Endothelial cell of umbilical vein (primary cell): ENCODE data around the gene AZGP1. TPM values are rescaled to one million over a fixed set of nuclear protein-coding genes. Genes with fewer than 3 reads are reported as not detected.

ENCODE experiments used
- BruUV-seq: library from RNA; stranded (reverse); fragments of 400-500 nt; replicated peaks from 2 replicates; lab custom pipeline; 2021; lab: Mats Ljungman, UMichigan
- CTCF ChIA-PET: fragments of 300-600, 350-600 bp; sonication (Branson Sonifier 250); formaldehyde crosslinking; loops from one replicate; lab custom pipeline; 2021; ENCODE audit warnings: antibody characterized with exemption, inconsistent platforms; lab: Charles Lee
- POLR2A ChIA-PET: fragments of 300-600, 350-600 bp; sonication (Branson Sonifier 250); formaldehyde crosslinking; loops from one replicate; lab custom pipeline; 2021; ENCODE audit warnings: antibody characterized with exemption, inconsistent platforms; lab: Charles Lee
- DNase-seq: peaks from one replicate; pipeline ENCODE4 v3.0.0-alpha.2; 2011; ENCODE audit warnings: low read depth, low spot score
- FAIRE-seq: peaks from 2 replicates; lab custom pipeline; 2011; peaks lifted over from hg19 to GRCh38; lab: Jason Lieb, UNC
- H2AFZ ChIP-seq: 2 replicates; pipeline ENCODE4 v1.6.0; 2012; ENCODE audit warnings: low read depth, low read length, control low read depth, inconsistent platforms
- H3K27ac ChIP-seq: 2 replicates; pipeline ENCODE4 v1.5.1; 2011; ENCODE audit warnings: low read depth, mild to moderate bottlenecking, control low read depth, low read length, moderate library complexity; ENCODE audit not compliant: insufficient read depth
- H3K27me3 ChIP-seq, 2 experiments: 2 replicates each; pipeline versions ENCODE4 v1.6.0 to v1.6.1; 2011; ENCODE audit warnings: low read length in 2 of 2, mixed read lengths in 1 of 2; ENCODE audit not compliant: control insufficient read depth in 2 of 2, insufficient read depth in 2 of 2
- H3K36me3 ChIP-seq, 2 experiments: 2 replicates in 1 of 2; 3 replicates in 1 of 2; pipeline ENCODE4 v1.5.1; 2011; ENCODE audit warnings: low read length in 2 of 2, mild to moderate bottlenecking in 1 of 2, moderate library complexity in 1 of 2; ENCODE audit not compliant: control insufficient read depth in 2 of 2, insufficient read depth in 2 of 2; ENCODE audit errors: extremely low read depth in 1 of 2
- H3K4me1 ChIP-seq: 3 replicates; pipeline ENCODE4 v1.5.1; 2011; ENCODE audit warnings: mild to moderate bottlenecking, low read length; ENCODE audit not compliant: control insufficient read depth, insufficient read depth; ENCODE audit errors: extremely low read depth
- H3K4me2 ChIP-seq: 2 replicates; pipeline ENCODE4 v1.6.1; 2011; ENCODE audit warnings: low read length, control low read depth, mixed read lengths; ENCODE audit not compliant: insufficient read depth
- H3K4me3 ChIP-seq, 3 experiments: fragments of 200-600 bp in 1 of 3; sonication (generic), shearing (Covaris generic) in 1 of 3; replicated peaks in 1 of 3; 2 replicates each; pipeline ENCODE4 v1.5.1; 2011 to 2016; ENCODE audit warnings: control low read depth in 3 of 3, low read length in 3 of 3, mild to moderate bottlenecking in 2 of 3, inconsistent platforms in 1 of 3, low read depth in 1 of 3, moderate library complexity in 1 of 3; ENCODE audit not compliant: insufficient read depth in 1 of 3
- H3K79me2 ChIP-seq: 2 replicates; pipeline ENCODE4 v1.6.0; 2012; ENCODE audit warnings: low read length, inconsistent platforms; ENCODE audit not compliant: control insufficient read depth, insufficient read depth
- H3K9ac ChIP-seq: replicated peaks from 2 replicates; pipeline ENCODE3; 2011; ENCODE audit warnings: low read length, control low read depth; ENCODE audit not compliant: insufficient read depth; ENCODE audit errors: extremely low read depth
- H3K9me1 ChIP-seq: replicated peaks from 3 replicates; pipeline ENCODE4 v1.6.0; 2011; ENCODE audit warnings: mild to moderate bottlenecking, low read length; ENCODE audit not compliant: control insufficient read depth, insufficient read depth; ENCODE audit errors: extremely low read depth
- H3K9me3 ChIP-seq: replicated peaks from 2 replicates; pipeline ENCODE4 v1.5.1; 2012; ENCODE audit warnings: low read length, inconsistent platforms; ENCODE audit not compliant: control insufficient read depth, insufficient read depth
- H4K20me1 ChIP-seq: replicated peaks from 2 replicates; pipeline ENCODE3; 2011; ENCODE audit warnings: mild to moderate bottlenecking, low read length; ENCODE audit not compliant: control insufficient read depth, insufficient read depth; ENCODE audit errors: extremely low read depth
- EZH2 ChIP-seq: IDR thresholded peaks from 2 replicates; pipeline ENCODE4 v1.6.1; 2012; ENCODE audit warnings: borderline replicate concordance, low read depth, mild to moderate bottlenecking, moderate library complexity, low read length, inconsistent platforms; ENCODE audit not compliant: severe bottlenecking
- FOS ChIP-seq: IDR thresholded peaks from 2 replicates; pipeline ENCODE4 v1.6.1; 2011; ENCODE audit warnings: mild to moderate bottlenecking, low read length, moderate library complexity, borderline replicate concordance; ENCODE audit not compliant: insufficient read depth
- GATA2 ChIP-seq: IDR thresholded peaks from 2 replicates; pipeline ENCODE4 v1.7.0; 2011; ENCODE audit warnings: low read depth, mild to moderate bottlenecking, moderate library complexity, mixed read lengths, low read length; ENCODE audit not compliant: insufficient read length, insufficient read depth
- JUN ChIP-seq: IDR thresholded peaks from 2 replicates; pipeline ENCODE4 v1.6.1; 2011; ENCODE audit warnings: borderline replicate concordance, low read depth; ENCODE audit not compliant: insufficient read length, insufficient read depth
- MYC ChIP-seq: IDR thresholded peaks from one replicate; pipeline ENCODE4 v1.6.1; 2011; ENCODE audit warnings: mild to moderate bottlenecking, low read depth, low read length
- POLR2A ChIP-seq: IDR thresholded peaks from 2 replicates; pipeline ENCODE4 v1.6.1; 2012; ENCODE audit warnings: low read depth, mild to moderate bottlenecking, control low read depth, low read length
- POLR2AphosphoS5 ChIP-seq: IDR thresholded peaks from 2 replicates; pipeline ENCODE4 v1.6.1; 2012; ENCODE audit warnings: low read depth, mild to moderate bottlenecking, control low read depth, low read length, moderate library complexity; ENCODE audit not compliant: insufficient read depth
- dilution Hi-C: fragments of 300-500 bp; cut with MboI; formaldehyde crosslinking; loops from one replicate; pipeline ENCODE4 v1.15.0; 2019; ENCODE audit warnings: low sequenced_read_pairs; ENCODE audit not compliant: extremely low pct_ligation_motif_present
- intact Hi-C: fragments of 100-400 bp; cut with micrococcal nuclease; formaldehyde crosslinking; loops from one replicate; pipeline ENCODE4 v1.10.0; 2022
- polyA plus RNA-seq, 4 experiments: library from polyadenylated mRNA; depleted of rRNA in 3 of 4; stranded (reverse) in 3 of 4; unstranded in 1 of 4; fragments of >200 nt; gene quantifications; 2 replicates each; pipeline versions ENCODE4 v1.2.1 to v1.2.3, GENCODE V29; 2011 to 2012; ENCODE audit warnings: missing spikeins in 1 of 4
- total RNA-seq: library from RNA; stranded (reverse); gene quantifications from 2 replicates; pipeline ENCODE4 v1.2.3, GENCODE V29; 2021
- TF ChIP-seq, protein P1 (sequence below), 2 donors: IDR thresholded peaks; 1 replicate in 1 of 2; 2 replicates in 1 of 2; pipeline ENCODE4 v1.5.1; 2011; ENCODE audit warnings: low read length in 2 of 2, mild to moderate bottlenecking in 2 of 2, moderate library complexity in 2 of 2, control low read depth in 1 of 2, inconsistent platforms in 1 of 2, low read depth in 1 of 2; ENCODE audit not compliant: insufficient read depth in 1 of 2; ENCODE audit errors: extremely low read depth in 1 of 2
- TF ChIP-seq, protein P2 (sequence below): IDR thresholded peaks from 2 replicates; pipeline ENCODE4 v1.6.1; 2011; ENCODE audit not compliant: insufficient read depth, insufficient read length

The AZGP1 gene
- total and polyA plus RNA-seq, 2 donors (not counting 3 experiments of a cell fraction or from before 2014, with no cell fraction given) = not detected

DNA sequence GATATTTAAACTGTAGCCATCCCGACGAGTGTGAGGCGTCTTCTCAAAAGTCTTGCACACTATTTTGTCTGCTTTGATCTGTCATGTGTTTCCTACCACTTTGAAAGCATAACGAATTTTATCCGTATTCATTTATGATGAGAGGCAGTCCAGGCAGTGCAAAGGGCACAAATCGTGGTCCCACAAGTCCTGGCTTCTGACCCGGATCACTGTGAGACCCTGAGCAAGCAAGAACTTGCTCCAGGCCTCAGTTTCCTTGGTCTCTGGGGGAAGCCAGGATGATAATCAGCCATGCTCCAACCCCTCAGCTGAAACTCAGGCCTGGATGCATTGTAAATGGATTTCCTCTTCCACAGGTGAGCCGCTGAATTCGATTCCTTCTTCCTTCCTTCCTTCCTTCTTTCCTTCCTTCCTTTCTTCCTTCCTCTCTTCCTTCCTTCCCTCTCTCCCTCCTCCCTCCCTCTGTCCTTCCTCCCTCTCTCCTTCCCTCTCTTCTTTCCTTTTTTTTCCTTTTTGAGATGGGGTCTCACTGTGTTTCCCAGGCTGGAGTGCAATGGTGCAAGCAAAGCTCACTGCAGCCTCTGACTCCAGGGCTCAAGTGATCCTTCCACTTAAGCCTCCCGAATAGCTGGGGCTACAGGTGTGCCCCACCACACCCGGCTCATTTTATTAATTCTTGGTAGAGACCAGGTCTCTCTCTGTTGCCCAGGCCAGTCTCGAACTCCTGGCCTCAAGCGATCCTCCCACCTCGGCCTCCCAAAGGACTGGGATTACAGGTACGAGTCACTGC, 21.1 kb upstream of the AZGP1 start:
- H3K4me3 ChIP-seq = peak overlapping the region in 2 of 3 experiments; percentile 47 to 53
- POLR2A ChIA-PET = interaction anchor here (0.6 to 1.0 kb wide), 3 partner anchors 14 to 86 kb away, joined by 3 to 4 read pairs (median 4); no protein-coding TSS in a partner anchor
- H3K36me3 ChIP-seq = no peaks in the 10 kb centered on the region
- peak overlapping the region; percentile 91 for H2AFZ ChIP-seq
- no peaks in the 10 kb centered on the region for H4K20me1 ChIP-seq
- H3K9me3 ChIP-seq = no peaks in the 10 kb centered on the region
- peak overlapping the region; percentile 65 for H3K9ac ChIP-seq
- no peaks in the 10 kb centered on the region for H3K79me2 ChIP-seq
- intact Hi-C loops = loop anchor here (1.0 kb wide), 1 partner anchor 18 kb away; the partner anchor contains the start of gene ZKSCAN1
- no peak for TF ChIP-seq FOS
- TF ChIP-seq, protein P1, sequence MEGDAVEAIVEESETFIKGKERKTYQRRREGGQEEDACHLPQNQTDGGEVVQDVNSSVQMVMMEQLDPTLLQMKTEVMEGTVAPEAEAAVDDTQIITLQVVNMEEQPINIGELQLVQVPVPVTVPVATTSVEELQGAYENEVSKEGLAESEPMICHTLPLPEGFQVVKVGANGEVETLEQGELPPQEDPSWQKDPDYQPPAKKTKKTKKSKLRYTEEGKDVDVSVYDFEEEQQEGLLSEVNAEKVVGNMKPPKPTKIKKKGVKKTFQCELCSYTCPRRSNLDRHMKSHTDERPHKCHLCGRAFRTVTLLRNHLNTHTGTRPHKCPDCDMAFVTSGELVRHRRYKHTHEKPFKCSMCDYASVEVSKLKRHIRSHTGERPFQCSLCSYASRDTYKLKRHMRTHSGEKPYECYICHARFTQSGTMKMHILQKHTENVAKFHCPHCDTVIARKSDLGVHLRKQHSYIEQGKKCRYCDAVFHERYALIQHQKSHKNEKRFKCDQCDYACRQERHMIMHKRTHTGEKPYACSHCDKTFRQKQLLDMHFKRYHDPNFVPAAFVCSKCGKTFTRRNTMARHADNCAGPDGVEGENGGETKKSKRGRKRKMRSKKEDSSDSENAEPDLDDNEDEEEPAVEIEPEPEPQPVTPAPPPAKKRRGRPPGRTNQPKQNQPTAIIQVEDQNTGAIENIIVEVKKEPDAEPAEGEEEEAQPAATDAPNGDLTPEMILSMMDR (IDR thresholded peaks at IDR 0.05; ENCODE audit: extremely low read depth in 1 of 2, insufficient read depth in 1 of 2, low read depth in 1 of 2, low read length in 2 of 2) = no peak
- no peak for TF ChIP-seq MYC
- no peak for TF ChIP-seq GATA2
- TF ChIP-seq JUN = no peak
- TF ChIP-seq POLR2AphosphoS5 = no peak
- no peak for TF ChIP-seq POLR2A
- TF ChIP-seq, protein P2, sequence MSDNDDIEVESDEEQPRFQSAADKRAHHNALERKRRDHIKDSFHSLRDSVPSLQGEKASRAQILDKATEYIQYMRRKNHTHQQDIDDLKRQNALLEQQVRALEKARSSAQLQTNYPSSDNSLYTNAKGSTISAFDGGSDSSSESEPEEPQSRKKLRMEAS = no peak
- no peak for TF ChIP-seq EZH2
- H3K27me3 ChIP-seq = no peaks in the 10 kb centered on the region
- no peaks in the 10 kb centered on the region for H3K9me1 ChIP-seq
- CTCF ChIA-PET = interaction anchor here (1.0 to 9.6 kb wide), 5 partner anchors 7 to 77 kb away, joined by 3 to 158 read pairs (median 3); partner anchors contain the start of genes TRIM4 and ZSCAN21
- no peaks in the 10 kb centered on the region for H3K4me1 ChIP-seq
- no TSS peak for BruUV-seq
- peak overlapping the region; percentile 45 for H3K4me2 ChIP-seq
- dilution Hi-C loops = no loop called here
- peak; percentile 70 for FAIRE-seq
- DNase-seq = no peak
- no peak overlapping the region for H3K27ac ChIP-seq
